Gastroesophageal sphincter (tissue), 3 donors: ENCODE results near the gene HYAL1.

Source experiments
- POLR2A ChIP-seq, 2 donors: fragments of 450-650 bp; IDR thresholded peaks; one replicate each; pipeline ENCODE4 v1.6.1; 2017; ENCODE audit warnings: antibody characterized with exemption in 2 of 2, mild to moderate bottlenecking in 2 of 2, moderate library complexity in 1 of 2
- TF ChIP-seq, protein P1 (sequence below), 4 experiments: fragments of 200-600 bp in 2 of 4; fragments of 450-650 bp in 2 of 4; sonication (generic) in 1 of 4; IDR thresholded peaks; one replicate each; pipeline ENCODE4 v1.5.1; 2017 to 2019; ENCODE audit warnings: antibody characterized with exemption in 4 of 4, mild to moderate bottlenecking in 2 of 4, moderate library complexity in 2 of 4

DNA sequence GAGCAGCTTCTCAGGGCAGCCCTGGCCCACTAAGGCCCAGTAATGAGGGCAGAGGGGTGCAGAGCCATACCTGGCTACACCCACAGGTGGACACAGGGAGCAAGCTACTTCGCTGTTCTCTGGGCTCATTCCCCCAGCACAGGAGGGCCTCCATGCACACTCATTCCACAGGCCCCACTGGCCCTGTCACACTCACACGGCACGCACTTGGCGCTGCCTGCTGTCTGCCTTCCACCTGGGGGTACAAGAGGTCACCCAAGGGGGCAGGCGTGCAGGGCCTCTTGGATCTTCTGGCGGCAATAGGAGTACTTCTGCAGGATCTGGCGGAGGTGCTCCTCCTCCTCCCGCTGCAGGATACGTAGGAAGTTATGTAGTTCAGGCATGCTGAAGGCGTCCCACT lies 27.0 kb upstream of the HYAL1 start:
- TF ChIP-seq, protein P1, sequence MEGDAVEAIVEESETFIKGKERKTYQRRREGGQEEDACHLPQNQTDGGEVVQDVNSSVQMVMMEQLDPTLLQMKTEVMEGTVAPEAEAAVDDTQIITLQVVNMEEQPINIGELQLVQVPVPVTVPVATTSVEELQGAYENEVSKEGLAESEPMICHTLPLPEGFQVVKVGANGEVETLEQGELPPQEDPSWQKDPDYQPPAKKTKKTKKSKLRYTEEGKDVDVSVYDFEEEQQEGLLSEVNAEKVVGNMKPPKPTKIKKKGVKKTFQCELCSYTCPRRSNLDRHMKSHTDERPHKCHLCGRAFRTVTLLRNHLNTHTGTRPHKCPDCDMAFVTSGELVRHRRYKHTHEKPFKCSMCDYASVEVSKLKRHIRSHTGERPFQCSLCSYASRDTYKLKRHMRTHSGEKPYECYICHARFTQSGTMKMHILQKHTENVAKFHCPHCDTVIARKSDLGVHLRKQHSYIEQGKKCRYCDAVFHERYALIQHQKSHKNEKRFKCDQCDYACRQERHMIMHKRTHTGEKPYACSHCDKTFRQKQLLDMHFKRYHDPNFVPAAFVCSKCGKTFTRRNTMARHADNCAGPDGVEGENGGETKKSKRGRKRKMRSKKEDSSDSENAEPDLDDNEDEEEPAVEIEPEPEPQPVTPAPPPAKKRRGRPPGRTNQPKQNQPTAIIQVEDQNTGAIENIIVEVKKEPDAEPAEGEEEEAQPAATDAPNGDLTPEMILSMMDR (IDR thresholded peaks at IDR 0.05) = no peak
- no peak for TF ChIP-seq POLR2A (IDR thresholded peaks at IDR 0.05)
